Fibroblast of peridontal ligament (primary cell): Measurements from ENCODE around the gene CMSS1.
A peak's percentile ranks its signal among the peaks of the same experiment; 100 is the strongest.
"Not testable (repeated sequence)": the region's sequence is repeated elsewhere in the genome, so short reads cannot be mapped to it uniquely, and the experiment has no call there.

ENCODE experiments used
- DNase-seq: peaks from one replicate; pipeline ENCODE4 v3.0.0-alpha.2; 2010; ENCODE audit errors: extremely low read depth

The CMSS1 gene

DNA sequence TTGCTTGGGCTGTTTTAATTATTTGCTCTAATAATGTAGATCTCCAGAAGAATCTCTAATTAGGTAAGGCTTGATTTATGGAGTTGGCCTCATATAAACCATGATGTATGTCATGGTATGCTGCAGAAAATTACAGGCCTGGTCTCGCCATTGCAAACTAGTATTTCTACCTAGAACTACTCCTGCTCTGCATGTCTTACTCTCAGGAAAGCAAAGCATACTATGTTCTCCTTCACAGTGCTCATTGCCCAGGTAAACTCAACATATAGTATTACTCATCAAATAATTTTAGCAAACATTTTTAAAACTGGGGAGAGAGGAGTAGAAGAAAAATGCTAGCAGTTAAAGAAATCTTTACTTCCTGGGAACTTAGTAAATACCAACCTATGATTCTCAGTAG, 205.9 kb downstream of the CMSS1 start:
- no peak for DNase-seq

- no peak for DNase-seq
Measured at GRCh38 chr3:100024520-100025303, 207.1 kb downstream of the CMSS1 start.

- DNase-seq: no peak
Measured at GRCh38 chr3:100027321-100027720, 209.7 kb downstream of the CMSS1 start.

- no peak for DNase-seq
Measured at GRCh38 chr3:100029052-100029451, 211.4 kb downstream of the CMSS1 start.

DNA sequence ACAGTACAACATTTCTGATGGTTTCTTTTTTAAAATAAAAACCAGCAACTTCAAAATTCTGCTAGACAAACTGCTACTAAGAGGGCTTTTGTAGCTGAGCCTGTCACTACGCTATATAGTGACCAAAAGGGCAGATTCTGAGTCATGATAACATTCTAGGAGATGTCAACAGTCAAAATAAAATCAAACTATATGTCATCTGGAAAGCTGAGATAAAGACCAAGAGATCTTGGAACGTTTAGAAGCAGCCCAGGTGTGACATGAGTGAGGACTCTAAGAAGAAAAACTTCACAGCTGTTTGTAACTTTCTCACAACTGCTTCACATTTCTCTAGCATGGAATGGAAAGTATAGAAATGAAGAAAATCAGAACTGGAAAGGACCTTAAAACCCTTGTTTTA, 212.0 kb downstream of the CMSS1 start:
- DNase-seq: no peak

GRCh38 chr3:100030346-100030745, 212.7 kb downstream of the CMSS1 start:
- DNase-seq: no peak

DNA sequence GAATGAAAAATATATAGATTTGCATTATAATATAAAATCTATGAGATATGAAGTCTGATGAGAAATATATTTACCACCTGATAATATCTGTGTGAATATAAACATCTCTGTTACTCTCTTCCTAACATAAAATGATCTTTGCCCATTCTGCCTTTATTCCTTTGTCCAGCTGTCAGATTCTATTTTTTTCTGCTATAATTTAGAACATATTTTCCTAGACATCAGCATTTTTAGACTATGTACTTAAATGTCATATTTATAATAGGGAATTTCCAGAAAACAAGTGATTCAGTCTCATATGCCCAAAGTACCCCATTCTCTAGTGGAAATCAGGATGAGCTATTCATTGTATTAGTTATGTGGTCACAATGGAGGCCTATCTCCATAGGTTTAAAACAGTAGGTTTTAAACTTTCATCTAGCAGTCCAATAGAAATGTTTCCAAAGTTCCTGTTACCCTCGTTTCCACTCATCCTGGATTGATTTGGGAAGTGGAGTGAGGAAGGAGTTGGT, 213.3 kb downstream of the CMSS1 start:
- no peak for DNase-seq

GRCh38 chr3:100032243-100032642, 214.6 kb downstream of the CMSS1 start:
- peak; percentile 69 for DNase-seq

GRCh38 chr3:100033184-100033583, 215.5 kb downstream of the CMSS1 start:
- DNase-seq: peak; percentile 57

GRCh38 chr3:100033903-100034471, 216.3 kb downstream of the CMSS1 start:
- DNase-seq: peak; percentile 60

DNA sequence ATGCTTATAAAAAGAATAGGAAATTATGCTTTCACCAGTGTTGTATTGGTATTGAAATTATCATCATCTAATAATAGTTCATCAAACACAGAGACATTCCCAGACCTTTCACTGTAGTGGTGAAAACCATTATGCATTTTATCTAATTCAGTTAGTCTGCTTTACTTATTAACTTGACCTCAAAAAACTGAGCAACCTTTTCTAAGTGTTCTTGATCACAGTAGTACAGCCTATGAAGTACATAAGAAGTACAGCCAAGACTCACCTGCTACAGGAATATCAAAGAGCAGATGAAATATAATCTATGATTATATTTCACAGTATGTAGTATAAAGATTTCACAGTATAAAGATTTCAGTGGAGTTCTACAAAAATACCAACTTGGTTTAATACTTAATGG, 221.4 kb downstream of the CMSS1 start:
- no peak for DNase-seq

DNA sequence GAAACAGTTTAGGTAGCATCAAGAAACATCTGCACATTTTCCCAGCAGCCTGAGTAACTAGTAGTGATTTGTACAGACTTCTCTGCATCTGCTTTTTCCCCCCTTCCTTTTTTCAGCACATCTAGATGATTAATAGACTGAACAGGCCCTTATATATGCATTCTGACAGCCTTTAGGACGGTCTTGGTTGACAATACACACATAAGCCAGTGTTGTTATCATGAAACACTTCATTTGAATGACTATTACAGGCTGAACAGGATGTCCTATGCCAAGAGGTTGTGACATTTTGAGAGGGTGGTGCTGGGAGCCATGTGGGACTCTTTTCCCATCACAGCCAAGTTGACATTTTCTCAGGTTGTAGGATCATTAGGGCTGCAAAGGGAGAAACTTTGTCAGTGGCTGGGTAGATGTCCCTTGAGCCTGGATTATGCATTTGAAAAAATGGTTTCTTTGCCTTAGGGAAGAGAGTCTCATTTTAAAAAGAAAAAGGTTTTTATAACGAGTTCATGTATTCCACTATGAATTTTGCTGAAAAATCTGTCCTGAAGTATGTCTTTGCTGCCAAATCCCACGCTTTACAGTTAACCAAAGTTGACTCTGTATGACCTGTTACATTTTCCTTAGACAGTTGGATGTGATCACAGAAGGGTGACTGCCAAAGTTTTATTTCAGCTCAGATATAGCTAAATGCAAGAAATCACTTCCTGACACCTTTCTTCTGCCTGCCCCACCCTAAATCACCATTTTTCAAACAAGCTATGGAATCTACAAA, 223.0 kb downstream of the CMSS1 start:
- peak; percentile 79 for DNase-seq

- peak; percentile 97 for DNase-seq
Measured at GRCh38 chr3:100041328-100041749, 223.7 kb downstream of the CMSS1 start.

GRCh38 chr3:100042166-100042981, 224.7 kb downstream of the CMSS1 start:
- DNase-seq: peak; percentile 88

DNA sequence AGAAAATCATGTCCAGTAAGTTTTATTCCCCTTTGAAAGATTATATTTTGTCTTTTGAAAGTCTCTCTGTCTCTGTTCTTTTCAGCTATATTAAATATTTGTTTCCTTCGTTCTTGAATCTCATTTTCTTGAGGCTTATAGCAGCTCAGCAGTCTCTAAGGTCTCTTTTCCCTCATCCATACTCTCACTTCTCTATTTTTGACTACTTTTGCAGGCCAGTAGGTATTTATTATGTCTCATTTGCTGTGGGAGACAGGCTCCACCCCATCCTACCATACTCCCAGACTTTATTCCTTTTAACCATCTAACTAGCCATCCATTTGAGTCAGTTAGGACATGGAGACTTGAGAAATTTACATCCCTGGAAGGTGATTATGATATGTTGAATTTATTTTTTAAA, 225.6 kb downstream of the CMSS1 start:
- no peak for DNase-seq

DNA sequence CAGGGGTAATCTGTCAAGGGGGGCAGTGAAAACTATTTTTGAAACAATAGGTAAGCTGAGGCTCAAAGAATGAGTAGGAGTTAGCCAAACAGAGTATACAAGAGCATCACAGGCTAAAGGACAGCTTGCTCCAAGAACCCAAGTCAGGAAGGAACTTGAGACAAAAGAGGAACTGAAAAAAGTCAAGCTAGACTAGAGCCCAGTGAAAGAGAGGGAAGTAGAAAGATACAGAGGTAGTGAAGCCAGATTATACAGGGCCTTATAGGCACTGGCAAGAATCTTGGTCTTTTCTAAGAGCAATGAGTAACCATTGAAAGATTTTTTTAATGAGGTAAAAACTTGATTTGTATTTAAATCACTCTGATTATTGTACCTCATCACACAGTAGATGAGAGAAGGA, 226.7 kb downstream of the CMSS1 start:
- DNase-seq: no peak

- peak; percentile 98 for DNase-seq
Measured at GRCh38 chr3:100045696-100046095, 228.0 kb downstream of the CMSS1 start.

DNA sequence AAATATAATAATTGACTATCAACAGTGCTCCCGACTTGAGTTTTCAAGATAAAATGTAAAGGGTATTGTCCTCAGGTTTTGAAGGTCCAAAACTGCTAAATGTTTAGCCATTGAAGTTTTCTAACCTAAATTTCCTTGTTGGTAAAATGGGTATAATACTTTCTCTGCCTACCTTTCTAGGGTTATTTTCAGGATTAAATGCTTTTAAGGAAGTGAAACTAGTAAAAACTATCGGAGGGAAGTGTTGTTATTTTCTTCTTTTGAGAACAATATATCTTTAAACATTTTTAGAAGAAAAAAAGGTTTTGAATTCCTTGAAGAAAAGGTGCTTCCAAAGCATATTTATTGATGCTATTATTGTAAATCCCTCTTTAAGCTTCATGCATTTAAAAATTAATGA, 229.3 kb downstream of the CMSS1 start:
- DNase-seq: no peak

- peak; percentile 68 for DNase-seq
Measured at GRCh38 chr3:100047455-100048141, 229.9 kb downstream of the CMSS1 start.

GRCh38 chr3:100048248-100048647, 230.6 kb downstream of the CMSS1 start:
- DNase-seq: no peak

- DNase-seq: not testable (repeated sequence)
Measured at GRCh38 chr3:100051513-100051912, 233.9 kb downstream of the CMSS1 start.
